Measurements from ENCODE around the gene RNF2. TPM values are rescaled to one million over a fixed set of nuclear protein-coding genes. Genes with fewer than 3 reads are reported as not detected.

Gene RNF2
- total RNA-seq, 1 experiment from 2014 or later = 39.1 TPM

DNA sequence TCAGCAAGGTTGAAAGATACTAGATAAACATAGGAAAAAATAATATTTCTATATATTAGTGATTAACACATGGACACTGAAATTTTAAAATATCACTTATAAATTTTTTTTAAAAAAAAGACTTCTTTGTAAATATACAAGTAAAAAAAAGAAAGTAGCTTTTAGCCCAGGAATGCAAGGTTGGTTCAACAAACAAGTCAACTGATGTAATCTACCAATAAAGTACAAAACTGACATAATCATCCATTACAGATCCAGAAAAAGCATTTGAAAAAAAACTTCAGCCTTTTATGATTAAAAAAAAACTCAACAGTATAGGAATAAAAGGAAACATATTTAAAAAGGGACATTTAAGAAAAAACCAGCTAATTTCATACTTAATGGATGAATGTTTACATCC, 63.0 kb downstream of the RNF2 start:
- H3K27me3 ChIP-seq (ENCODE audit: insufficient read depth, low read length) = no peaks in the 10 kb centered on the region
- CTCF ChIA-PET = no interaction called here
- no peak overlapping the region for H3K27ac ChIP-seq (ENCODE audit: low read depth, low read length)

More for the DNA sequence above, 63.0 kb downstream of the RNF2 start:
- no peaks in the 10 kb centered on the region for H4K20me1 ChIP-seq (ENCODE audit: insufficient read depth)
- TF ChIP-seq SP1 (IDR thresholded peaks at IDR 0.05; ENCODE audit: low read depth) (no peak), EGR1 (IDR thresholded peaks at IDR 0.05; ENCODE audit: low read depth) (no peak), ZFX (IDR thresholded peaks at IDR 0.05) (no peak), YY1 (IDR thresholded peaks at IDR 0.05; ENCODE audit: extremely low read depth, insufficient replicate concordance, low read depth, low read length) (no peak), EZH2 (IDR thresholded peaks at IDR 0.05) (no peak), SIN3A (IDR thresholded peaks at IDR 0.05; ENCODE audit: low read depth) (no peak), ELF1 (IDR thresholded peaks at IDR 0.05; ENCODE audit: borderline replicate concordance, low read depth) (no peak), REST (IDR thresholded peaks at IDR 0.05; ENCODE audit: low read depth) (no peak), FOSL1 (IDR thresholded peaks at IDR 0.05; ENCODE audit: low read depth) (no peak), ZBTB33 (IDR thresholded peaks at IDR 0.05; ENCODE audit: extremely low read depth, insufficient replicate concordance, low read length) (no peak), TCF7L2 (IDR thresholded peaks at IDR 0.05; ENCODE audit: borderline replicate concordance, extremely low read depth, insufficient read depth, insufficient read length) (no peak), POLR2A (IDR thresholded peaks at IDR 0.05; ENCODE audit: borderline replicate concordance, extremely low read depth, insufficient read depth, insufficient read length) (no peak), CTCF (IDR thresholded peaks at IDR 0.05 in 2 of 3, conservative IDR thresholded peaks at IDR 0.05 in 1 of 3; ENCODE audit: borderline replicate concordance in 1 of 3, insufficient read depth in 1 of 3, low read depth in 2 of 3, low read length in 2 of 3) (no peak), POLR2AphosphoS5 (IDR thresholded peaks at IDR 0.05; ENCODE audit: low read depth, low read length) (no peak)
- TF ChIP-seq, protein P1, sequence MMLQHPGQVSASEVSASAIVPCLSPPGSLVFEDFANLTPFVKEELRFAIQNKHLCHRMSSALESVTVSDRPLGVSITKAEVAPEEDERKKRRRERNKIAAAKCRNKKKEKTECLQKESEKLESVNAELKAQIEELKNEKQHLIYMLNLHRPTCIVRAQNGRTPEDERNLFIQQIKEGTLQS (IDR thresholded peaks at IDR 0.05) = no peak
- no peak overlapping the region for H3K9ac ChIP-seq (ENCODE audit: low read length)
- POLR2A ChIA-PET = interaction anchor here (0.7 kb wide), 1 partner anchor 209 kb away, joined by 3 read pairs; no protein-coding TSS in a partner anchor
- ATAC-seq (no peak), DNase-seq (ENCODE audit: low read depth, low spot score) (no peak)
- no peak overlapping the region for H3K4me2 ChIP-seq (ENCODE audit: low read length)
- H3K9me3 ChIP-seq (ENCODE audit: control insufficient read depth in 1 of 2, insufficient read depth in 1 of 2, low read depth in 1 of 2, low read length in 2 of 2) = no peaks in the 10 kb centered on the region; a peak in 1 of 4 replicates
- RAD21 ChIA-PET (ENCODE audit: low non-redundant PET in 1 of 2, low total read pairs in 2 of 2, uncharacterized antibody in 2 of 2, unreplicated experiment in 2 of 2) = no interaction called here
- H3K79me2 ChIP-seq (ENCODE audit: insufficient read depth, low read length) = no peaks in the 10 kb centered on the region
- no peak overlapping the region for H3K4me3 ChIP-seq (replicated peaks in 1 of 2; ENCODE audit: low read depth in 1 of 2, low read length in 2 of 2)
- no peaks in the 10 kb centered on the region for H3K36me3 ChIP-seq (ENCODE audit: control insufficient read depth in 1 of 2, insufficient read depth in 2 of 2, low read length in 2 of 2)
- no TSS peak for BruUV-seq (replicated peaks)
- no peaks in the 10 kb centered on the region for H3K9me2 ChIP-seq (ENCODE audit: insufficient read depth)
- H2AFZ ChIP-seq (ENCODE audit: low read depth, low read length, poor library complexity, severe bottlenecking) = no peak overlapping the region
- H3K4me1 ChIP-seq (ENCODE audit: control insufficient read depth in 1 of 2, insufficient read depth in 2 of 2, low read length in 2 of 2) = no peaks in the 10 kb centered on the region
- intact Hi-C loops (cut with micrococcal nuclease) = no loop called here

Data from HCT116 (cell line).